ENCODE data around the gene MYT1. TPM values are rescaled to one million over a fixed set of nuclear protein-coding genes. Genes with fewer than 3 reads are reported as not detected.

MYT1 gene
- total and polyA plus RNA-seq, 2 experiments from 2014 or later = 0.03 to 0.06 TPM

- H3K4me1 ChIP-seq (ENCODE audit: insufficient read depth) = peaks cover 36% of the 10 kb centered on the region
- no peaks in the 10 kb centered on the region for H3K36me3 ChIP-seq (replicated peaks; ENCODE audit: insufficient read depth, low read depth)
- 71% methylated on average over 17 of the region's 17 CpGs for WGBS (ENCODE audit: low lambda C conversion rate, missing lambda C conversion rate)
- no peak overlapping the region for H3K4me3 ChIP-seq
- no peaks in the 10 kb centered on the region for H3K27me3 ChIP-seq
- peak overlapping the region; percentile 60 for H3K27ac ChIP-seq
- H3K79me2 ChIP-seq = no peaks in the 10 kb centered on the region
- no peaks in the 10 kb centered on the region for H4K20me1 ChIP-seq (ENCODE audit: insufficient read depth, poor library complexity, severe bottlenecking)
- no peak overlapping the region for H3K4me2 ChIP-seq
- H3K9me2 ChIP-seq (replicated peaks; ENCODE audit: insufficient read depth) = no peaks in the 10 kb centered on the region
- H3K9me3 ChIP-seq (ENCODE audit: low read depth) = no peaks in the 10 kb centered on the region
- DNase-seq (ENCODE audit: low spot score) = peak; percentile 54
- H2AFZ ChIP-seq = no peak overlapping the region
- TF ChIP-seq CTCF (IDR thresholded peaks at IDR 0.05; ENCODE audit: poor library complexity) (no peak), EZH2 (IDR thresholded peaks at IDR 0.05; ENCODE audit: borderline replicate concordance) (no peak), EZH2phosphoT487 (IDR thresholded peaks at IDR 0.05; ENCODE audit: low read depth, severe bottlenecking, unreplicated experiment) (no peak)
Observed at GRCh38 chr20:64220891-64221527, 56.8 kb downstream of the MYT1 start.

DNA sequence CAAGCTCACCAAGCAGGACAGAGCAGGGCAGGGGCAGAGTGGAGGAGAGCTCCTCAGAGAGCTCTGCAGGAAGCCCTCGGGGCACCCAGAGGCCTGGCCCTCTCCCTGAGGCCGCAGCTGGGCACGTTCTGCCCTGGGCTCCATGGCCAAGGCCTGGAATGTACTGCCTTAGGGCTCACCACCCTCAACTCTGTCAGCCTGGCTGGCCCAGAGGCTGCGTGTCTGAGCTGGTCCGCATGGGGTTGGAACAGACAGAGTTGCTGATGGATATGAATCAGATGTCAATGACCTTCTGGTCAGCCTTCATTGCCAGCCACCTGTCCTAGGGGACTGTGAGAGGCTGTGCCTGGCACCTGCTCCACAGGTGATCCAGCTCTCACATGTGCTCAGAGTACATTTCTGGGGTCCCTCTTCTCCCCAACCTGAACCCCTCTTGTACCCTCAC, 58.1 kb downstream of the MYT1 start:
- H3K9me3 ChIP-seq (ENCODE audit: low read depth) = no peaks in the 10 kb centered on the region
- TF ChIP-seq EZH2phosphoT487 (IDR thresholded peaks at IDR 0.05; ENCODE audit: low read depth, severe bottlenecking, unreplicated experiment) (no peak), CTCF (IDR thresholded peaks at IDR 0.05; ENCODE audit: poor library complexity) (no peak), EZH2 (IDR thresholded peaks at IDR 0.05; ENCODE audit: borderline replicate concordance) (no peak)

GRCh38 chr20:64222851-64223525, 58.7 kb downstream of the MYT1 start:
- no peaks in the 10 kb centered on the region for H3K79me2 ChIP-seq
- no peaks in the 10 kb centered on the region for H3K9me3 ChIP-seq (ENCODE audit: low read depth)
- peaks cover 36% of the 10 kb centered on the region for H3K4me1 ChIP-seq (ENCODE audit: insufficient read depth)
- TF ChIP-seq EZH2 (IDR thresholded peaks at IDR 0.05; ENCODE audit: borderline replicate concordance) = no peak
- no peak for TF ChIP-seq CTCF (IDR thresholded peaks at IDR 0.05; ENCODE audit: poor library complexity)
- no peak for TF ChIP-seq EZH2phosphoT487 (IDR thresholded peaks at IDR 0.05; ENCODE audit: low read depth, severe bottlenecking, unreplicated experiment)
- no peaks in the 10 kb centered on the region for H4K20me1 ChIP-seq (ENCODE audit: insufficient read depth, poor library complexity, severe bottlenecking)
- no peaks in the 10 kb centered on the region for H3K27me3 ChIP-seq
- no peaks in the 10 kb centered on the region for H3K9me2 ChIP-seq (replicated peaks; ENCODE audit: insufficient read depth)
- H3K4me3 ChIP-seq = no peak overlapping the region
- 80% methylated on average over 20 of the region's 20 CpGs for WGBS (ENCODE audit: low lambda C conversion rate, missing lambda C conversion rate)
- no peak overlapping the region for H3K4me2 ChIP-seq
- DNase-seq (ENCODE audit: low spot score) = no peak
- H3K27ac ChIP-seq = no peak overlapping the region
- peak overlapping the region; percentile 21 for H2AFZ ChIP-seq
- no peaks in the 10 kb centered on the region for H3K36me3 ChIP-seq (replicated peaks; ENCODE audit: insufficient read depth, low read depth)

More for the DNA sequence above, 58.1 kb downstream of the MYT1 start:
- Histone ChIP-seq H3K4me3 (no peak overlapping the region), H3K79me2 (no peaks in the 10 kb centered on the region), H3K9me2 (replicated peaks; ENCODE audit: insufficient read depth) (no peaks in the 10 kb centered on the region), H3K27ac (peak overlapping the region; percentile 53), H3K4me1 (ENCODE audit: insufficient read depth) (peaks cover 36% of the 10 kb centered on the region), H3K4me2 (no peak overlapping the region), H3K36me3 (replicated peaks; ENCODE audit: insufficient read depth, low read depth) (no peaks in the 10 kb centered on the region), H2AFZ (no peak overlapping the region), H4K20me1 (ENCODE audit: insufficient read depth, poor library complexity, severe bottlenecking) (no peaks in the 10 kb centered on the region), H3K27me3 (no peaks in the 10 kb centered on the region)
- peak; percentile 27 for DNase-seq (ENCODE audit: low spot score)
- 65% methylated on average over 5 of the region's 5 CpGs for WGBS (ENCODE audit: low lambda C conversion rate, missing lambda C conversion rate)

All from hepatocyte (in vitro differentiated cells).